H9 (cell line): ENCODE results near the gene PCSK6. TPM values are rescaled to one million over a fixed set of nuclear protein-coding genes. Genes with fewer than 3 reads are reported as not detected.

Experiments
- DNase-seq: peaks from one replicate; pipeline ENCODE4 v3.0.0-alpha.2; 2017
- H2AFZ ChIP-seq: one replicate; pipeline ENCODE4 v1.6.1; 2013; ENCODE audit warnings: mild to moderate bottlenecking, low read length, control low read depth, moderate library complexity
- H2AK5ac ChIP-seq: 2 replicates; pipeline ENCODE4 v1.6.1; 2013; ENCODE audit warnings: low read length, control low read depth, mixed read lengths; ENCODE audit not compliant: insufficient read length
- H2BK120ac ChIP-seq: one replicate; pipeline ENCODE4 v1.6.1; 2013; ENCODE audit warnings: low read depth, mild to moderate bottlenecking, low read length, control low read depth, inconsistent platforms; ENCODE audit not compliant: poor library complexity, severe bottlenecking
- H2BK12ac ChIP-seq: 2 replicates; pipeline ENCODE4 v1.6.1; 2013; ENCODE audit warnings: low read length, control low read depth, mixed read lengths, low read depth; ENCODE audit not compliant: insufficient read length
- H2BK15ac ChIP-seq: 2 replicates; pipeline ENCODE4 v1.6.1; 2013; ENCODE audit warnings: low read depth, low read length, control low read depth
- H2BK20ac ChIP-seq: one replicate; pipeline ENCODE4 v1.6.1; 2013; ENCODE audit warnings: low read depth, mild to moderate bottlenecking, low read length, control low read depth, inconsistent platforms; ENCODE audit not compliant: poor library complexity, severe bottlenecking
- H2BK5ac ChIP-seq: 2 replicates; pipeline ENCODE4 v1.6.1; 2013; ENCODE audit warnings: low read length, control low read depth, mixed read lengths; ENCODE audit not compliant: insufficient read length
- H3K14ac ChIP-seq: 2 replicates; pipeline ENCODE4 v1.6.1; 2013; ENCODE audit warnings: low read length, control low read depth; ENCODE audit not compliant: insufficient read depth
- H3K18ac ChIP-seq: 2 replicates; pipeline ENCODE4 v1.6.1; 2013; ENCODE audit warnings: low read depth, mild to moderate bottlenecking, mixed read lengths, low read length, control low read depth; ENCODE audit not compliant: insufficient read length
- H3K23ac ChIP-seq: 2 replicates; pipeline ENCODE4 v1.6.1; 2013; ENCODE audit warnings: low read length, control low read depth, mixed read lengths, low read depth; ENCODE audit not compliant: insufficient read length
- H3K23me2 ChIP-seq: 2 replicates; pipeline ENCODE4 v1.6.1; 2013; ENCODE audit warnings: low read depth, mild to moderate bottlenecking, mixed read lengths, low read length, control low read depth; ENCODE audit not compliant: insufficient read length, poor library complexity, severe bottlenecking
- H3K27ac ChIP-seq: 2 replicates; pipeline ENCODE4 v1.5.1; 2013; ENCODE audit warnings: low read length, control low read depth, mixed read lengths, low read depth; ENCODE audit not compliant: insufficient read length
- H3K27me3 ChIP-seq: 2 replicates; pipeline ENCODE4 v1.6.1; 2013; ENCODE audit warnings: low read length, control low read depth, inconsistent platforms; ENCODE audit not compliant: insufficient read depth
- H3K4ac ChIP-seq: 2 replicates; pipeline ENCODE4 v1.6.1; 2013; ENCODE audit warnings: low read depth, mild to moderate bottlenecking, control low read depth, inconsistent platforms, low read length, moderate library complexity
- H3K4me1 ChIP-seq: 2 replicates; pipeline ENCODE4 v1.6.1; 2013; ENCODE audit warnings: low read length, control low read depth, inconsistent platforms; ENCODE audit not compliant: insufficient read depth
- H3K4me2 ChIP-seq: 2 replicates; pipeline ENCODE4 v1.6.1; 2013; ENCODE audit warnings: low read length, control low read depth, mixed read lengths; ENCODE audit not compliant: insufficient read length, insufficient read depth
- H3K56ac ChIP-seq: 2 replicates; pipeline ENCODE4 v1.6.1; 2013; ENCODE audit warnings: low read depth, mild to moderate bottlenecking, mixed read lengths, low read length, control low read depth; ENCODE audit not compliant: insufficient read length
- H3K79me1 ChIP-seq: 2 replicates; pipeline ENCODE4 v1.6.1; 2013; ENCODE audit warnings: low read depth, mild to moderate bottlenecking, moderate library complexity, low read length, control low read depth, inconsistent platforms; ENCODE audit not compliant: insufficient read depth, poor library complexity, severe bottlenecking
- H3K79me2 ChIP-seq: 2 replicates; pipeline ENCODE4 v1.6.1; 2013; ENCODE audit warnings: low read length, control low read depth, inconsistent platforms; ENCODE audit not compliant: insufficient read depth
- H3K9ac ChIP-seq: 2 replicates; pipeline ENCODE4 v1.6.1; 2013; ENCODE audit warnings: low read length, control low read depth, mixed read lengths; ENCODE audit not compliant: insufficient read length; ENCODE audit errors: extremely low read depth
- H3K9me3 ChIP-seq: one replicate; pipeline ENCODE4 v1.6.1; 2013; ENCODE audit warnings: low read depth, low read length, inconsistent platforms; ENCODE audit not compliant: control insufficient read depth
- H3T11ph ChIP-seq: one replicate; pipeline ENCODE4 v1.6.1; 2013; ENCODE audit warnings: mild to moderate bottlenecking, low read length, control low read depth, inconsistent platforms
- H4K20me1 ChIP-seq: one replicate; pipeline ENCODE4 v1.6.1; 2013; ENCODE audit not compliant: control insufficient read depth, insufficient read length, insufficient read depth
- H4K5ac ChIP-seq: 2 replicates; pipeline ENCODE4 v1.6.1; 2013; ENCODE audit warnings: low read depth, mild to moderate bottlenecking, mixed read lengths, low read length, control low read depth; ENCODE audit not compliant: insufficient read length
- H4K8ac ChIP-seq: replicated peaks from 2 replicates; pipeline ENCODE4 v1.6.1; 2013; ENCODE audit warnings: low read length, control low read depth, mixed read lengths, low read depth; ENCODE audit not compliant: insufficient read length
- H4K91ac ChIP-seq: 2 replicates; pipeline ENCODE4 v1.6.1; 2013; ENCODE audit warnings: low read depth, mild to moderate bottlenecking, moderate library complexity, mixed read lengths, low read length, control low read depth; ENCODE audit not compliant: insufficient read length
- H3K27ac Mint-ChIP-seq, 3 experiments: 2 replicates in 2 of 3; 3 replicates in 1 of 3; pipeline ENCODE4 v1.8.0; 2020 to 2021; ENCODE audit warnings: mixed read lengths in 3 of 3, mild to moderate bottlenecking in 1 of 3, moderate library complexity in 1 of 3
- H3K27me3 Mint-ChIP-seq: 2 replicates; pipeline ENCODE4 v1.8.0; 2021; ENCODE audit warnings: low read depth, mild to moderate bottlenecking, moderate library complexity, mixed read lengths
- H3K36me3 Mint-ChIP-seq, 3 experiments: 2 replicates in 2 of 3; 3 replicates in 1 of 3; pipeline ENCODE4 v1.8.0; 2020 to 2021; ENCODE audit warnings: low read depth in 3 of 3, mixed read lengths in 3 of 3; ENCODE audit not compliant: insufficient read depth in 1 of 3
- H3K4me1 Mint-ChIP-seq, 2 experiments: 2 replicates each; pipeline ENCODE4 v1.8.0; 2020; ENCODE audit warnings: mixed read lengths in 2 of 2
- H3K4me3 Mint-ChIP-seq, 2 experiments: 2 replicates in 1 of 2; 3 replicates in 1 of 2; pipeline ENCODE4 v1.8.0; 2020 to 2021; ENCODE audit warnings: mild to moderate bottlenecking in 2 of 2, mixed read lengths in 2 of 2, moderate library complexity in 1 of 2
- H3K9me3 Mint-ChIP-seq, 2 experiments: 2 replicates in 1 of 2; 3 replicates in 1 of 2; pipeline ENCODE4 v1.8.0; 2020; ENCODE audit warnings: mild to moderate bottlenecking in 2 of 2, mixed read lengths in 2 of 2, moderate library complexity in 1 of 2
- WGBS: extraction: QIAGEN DNeasy Blood & Tissue Kit; methylation state at CpG from one replicate; pipeline ENCODE4 v1.1.7; 2013; ENCODE audit warnings: missing lambda C conversion rate, low lambda C conversion rate, mixed read lengths; ENCODE audit not compliant: insufficient read length; ENCODE audit errors: extremely low coverage; 5-methylcytosine and 5-hydroxymethylcytosine counted together
- total RNA-seq: library from RNA; stranded (reverse); gene quantifications from 2 replicates; pipeline ENCODE4 v1.2.1, GENCODE V29; 2021
- TF ChIP-seq, protein P1 (sequence below): fragments of 200-600 bp; sonication (generic); conservative IDR thresholded peaks from 3 replicates; pipeline ENCODE4 v1.8.0; 2021; ENCODE audit warnings: antibody characterized with exemption, mild to moderate bottlenecking

The PCSK6 gene
- total RNA-seq, 1 experiment from 2014 or later: 4.0 TPM

- peaks cover 69% of the 10 kb centered on the region for H3K27me3 Mint-ChIP-seq
- H2AFZ ChIP-seq: no peak overlapping the region
- H2BK5ac ChIP-seq: no peak overlapping the region
- H3K4me1 Mint-ChIP-seq: no peaks in the 10 kb centered on the region; a peak in 1 of 4 replicates
- no peak overlapping the region for H3K4ac ChIP-seq
- H3K9me3 ChIP-seq: no peaks in the 10 kb centered on the region
- no peaks in the 10 kb centered on the region for H3K23me2 ChIP-seq
- H3K79me1 ChIP-seq: no peaks in the 10 kb centered on the region
- no peak overlapping the region for H4K8ac ChIP-seq
- H3K18ac ChIP-seq: no peak overlapping the region
- no peak overlapping the region for H4K5ac ChIP-seq
- no peak overlapping the region for H3K23ac ChIP-seq
- no peaks in the 10 kb centered on the region for H4K20me1 ChIP-seq
- no peak overlapping the region for H2AK5ac ChIP-seq
- no peak overlapping the region for H3T11ph ChIP-seq
- H3K56ac ChIP-seq: no peak overlapping the region
- H3K27me3 ChIP-seq: no peaks in the 10 kb centered on the region; the same call in 1 of the 2 replicates
- H2BK20ac ChIP-seq: no peak overlapping the region
- H3K14ac ChIP-seq: no peak overlapping the region
- TF ChIP-seq, protein P1, sequence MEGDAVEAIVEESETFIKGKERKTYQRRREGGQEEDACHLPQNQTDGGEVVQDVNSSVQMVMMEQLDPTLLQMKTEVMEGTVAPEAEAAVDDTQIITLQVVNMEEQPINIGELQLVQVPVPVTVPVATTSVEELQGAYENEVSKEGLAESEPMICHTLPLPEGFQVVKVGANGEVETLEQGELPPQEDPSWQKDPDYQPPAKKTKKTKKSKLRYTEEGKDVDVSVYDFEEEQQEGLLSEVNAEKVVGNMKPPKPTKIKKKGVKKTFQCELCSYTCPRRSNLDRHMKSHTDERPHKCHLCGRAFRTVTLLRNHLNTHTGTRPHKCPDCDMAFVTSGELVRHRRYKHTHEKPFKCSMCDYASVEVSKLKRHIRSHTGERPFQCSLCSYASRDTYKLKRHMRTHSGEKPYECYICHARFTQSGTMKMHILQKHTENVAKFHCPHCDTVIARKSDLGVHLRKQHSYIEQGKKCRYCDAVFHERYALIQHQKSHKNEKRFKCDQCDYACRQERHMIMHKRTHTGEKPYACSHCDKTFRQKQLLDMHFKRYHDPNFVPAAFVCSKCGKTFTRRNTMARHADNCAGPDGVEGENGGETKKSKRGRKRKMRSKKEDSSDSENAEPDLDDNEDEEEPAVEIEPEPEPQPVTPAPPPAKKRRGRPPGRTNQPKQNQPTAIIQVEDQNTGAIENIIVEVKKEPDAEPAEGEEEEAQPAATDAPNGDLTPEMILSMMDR: no peak
- H2BK12ac ChIP-seq: no peak overlapping the region
- H3K36me3 Mint-ChIP-seq: no peaks in the 10 kb centered on the region; a peak in 1 of 7 replicates
- H4K91ac ChIP-seq: no peak overlapping the region
- no peaks in the 10 kb centered on the region for H3K4me1 ChIP-seq
- H3K27ac Mint-ChIP-seq: no peak overlapping the region
- H3K4me2 ChIP-seq: no peak overlapping the region
- no peak overlapping the region for H3K9ac ChIP-seq
- H3K4me3 Mint-ChIP-seq: no peak overlapping the region
- WGBS: no CpG with 5 or more reads among the region's 14 CpGs
- no peak overlapping the region for H2BK120ac ChIP-seq
- no peak for DNase-seq
- no peak overlapping the region for H3K27ac ChIP-seq
- no peak overlapping the region for H2BK15ac ChIP-seq
- no peaks in the 10 kb centered on the region for H3K9me3 Mint-ChIP-seq
- no peaks in the 10 kb centered on the region for H3K79me2 ChIP-seq
Measured at GRCh38 chr15:101328001-101328400, 161.5 kb downstream of the PCSK6 start.
